Measurements from ENCODE around the gene SCIN.

SCIN gene

GRCh38 chr7:12594122-12594897 lies 23.8 kb downstream of the SCIN start:
- TF ChIP-seq CEBPB (IDR thresholded peaks at IDR 0.05) (no peak), REST (IDR thresholded peaks at IDR 0.05; ENCODE audit: low read depth) (no peak), ZBTB7A (IDR thresholded peaks at IDR 0.05; ENCODE audit: low read depth) (no peak)

- TF ChIP-seq FOXM1 (IDR thresholded peaks at IDR 0.05; ENCODE audit: borderline replicate concordance, low read depth) (no peak), ZBTB7A (IDR thresholded peaks at IDR 0.05; ENCODE audit: low read depth) (no peak), MAX (IDR thresholded peaks at IDR 0.05) (no peak), USF1 (IDR thresholded peaks at IDR 0.05) (no peak), CREB1 (IDR thresholded peaks at IDR 0.05; ENCODE audit: low read depth) (no peak), TAF1 (IDR thresholded peaks at IDR 0.05; ENCODE audit: low read depth) (no peak), NFIC (IDR thresholded peaks at IDR 0.05) (no peak), TEAD4 (IDR thresholded peaks at IDR 0.05) (no peak), REST (IDR thresholded peaks at IDR 0.05; ENCODE audit: low read depth) (no peak), TCF12 (IDR thresholded peaks at IDR 0.05; ENCODE audit: low read depth) (no peak), EGR1 (IDR thresholded peaks at IDR 0.05) (no peak)
Observed at GRCh38 chr7:12595148-12595547, 24.6 kb downstream of the SCIN start.

- no peak for TF ChIP-seq TEAD4 (IDR thresholded peaks at IDR 0.05)
Observed at GRCh38 chr7:12596225-12596790, 25.8 kb downstream of the SCIN start.

GRCh38 chr7:12601302-12601869 lies 30.9 kb downstream of the SCIN start:
- no peak for TF ChIP-seq CEBPB (IDR thresholded peaks at IDR 0.05)
- TF ChIP-seq TCF12 (IDR thresholded peaks at IDR 0.05; ENCODE audit: low read depth): no peak
- TF ChIP-seq ZBTB7A (IDR thresholded peaks at IDR 0.05; ENCODE audit: low read depth): no peak
- TF ChIP-seq MAX (IDR thresholded peaks at IDR 0.05): no peak
- no peak for TF ChIP-seq RAD21 (IDR thresholded peaks at IDR 0.05; ENCODE audit: low read depth)
- no peak for TF ChIP-seq TEAD4 (IDR thresholded peaks at IDR 0.05)
- TF ChIP-seq TAF1 (IDR thresholded peaks at IDR 0.05; ENCODE audit: low read depth): no peak
- no peak for TF ChIP-seq FOXM1 (IDR thresholded peaks at IDR 0.05; ENCODE audit: borderline replicate concordance, low read depth)
- no peak for TF ChIP-seq YY1 (IDR thresholded peaks at IDR 0.05; ENCODE audit: low read depth)
- TF ChIP-seq USF1 (IDR thresholded peaks at IDR 0.05): no peak
- TF ChIP-seq NFIC (IDR thresholded peaks at IDR 0.05): no peak
- TF ChIP-seq EGR1 (IDR thresholded peaks at IDR 0.05): no peak
- no peak for TF ChIP-seq EP300 (IDR thresholded peaks at IDR 0.05; ENCODE audit: borderline replicate concordance)

GRCh38 chr7:12607134-12607533 lies 36.6 kb downstream of the SCIN start:
- no peak for TF ChIP-seq CREB1 (IDR thresholded peaks at IDR 0.05; ENCODE audit: low read depth)
- no peak for TF ChIP-seq FOXM1 (IDR thresholded peaks at IDR 0.05; ENCODE audit: borderline replicate concordance, low read depth)
- no peak for TF ChIP-seq ZBTB7A (IDR thresholded peaks at IDR 0.05; ENCODE audit: low read depth)
- TF ChIP-seq EGR1 (IDR thresholded peaks at IDR 0.05): no peak
- no peak for TF ChIP-seq TEAD4 (IDR thresholded peaks at IDR 0.05)
- no peak for TF ChIP-seq TAF1 (IDR thresholded peaks at IDR 0.05; ENCODE audit: low read depth)
- TF ChIP-seq REST (IDR thresholded peaks at IDR 0.05; ENCODE audit: low read depth): no peak
- TF ChIP-seq MAX (IDR thresholded peaks at IDR 0.05): no peak
- TF ChIP-seq CEBPB (IDR thresholded peaks at IDR 0.05): no peak

Measured in Ishikawa (cell line).